H9 (cell line): Measurements from ENCODE around the gene PUDP. TPM values are rescaled to one million over a fixed set of nuclear protein-coding genes. Genes with fewer than 3 reads are reported as not detected.

Source experiments
- DNase-seq: peaks from one replicate; pipeline ENCODE4 v3.0.0-alpha.2; 2017
- H2AFZ ChIP-seq: one replicate; pipeline ENCODE4 v1.6.1; 2013; ENCODE audit warnings: mild to moderate bottlenecking, low read length, control low read depth, moderate library complexity
- H2AK5ac ChIP-seq: 2 replicates; pipeline ENCODE4 v1.6.1; 2013; ENCODE audit warnings: low read length, control low read depth, mixed read lengths; ENCODE audit not compliant: insufficient read length
- H2BK120ac ChIP-seq: one replicate; pipeline ENCODE4 v1.6.1; 2013; ENCODE audit warnings: low read depth, mild to moderate bottlenecking, low read length, control low read depth, inconsistent platforms; ENCODE audit not compliant: poor library complexity, severe bottlenecking
- H2BK12ac ChIP-seq: 2 replicates; pipeline ENCODE4 v1.6.1; 2013; ENCODE audit warnings: low read length, control low read depth, mixed read lengths, low read depth; ENCODE audit not compliant: insufficient read length
- H2BK15ac ChIP-seq: 2 replicates; pipeline ENCODE4 v1.6.1; 2013; ENCODE audit warnings: low read depth, low read length, control low read depth
- H2BK20ac ChIP-seq: one replicate; pipeline ENCODE4 v1.6.1; 2013; ENCODE audit warnings: low read depth, mild to moderate bottlenecking, low read length, control low read depth, inconsistent platforms; ENCODE audit not compliant: poor library complexity, severe bottlenecking
- H2BK5ac ChIP-seq: 2 replicates; pipeline ENCODE4 v1.6.1; 2013; ENCODE audit warnings: low read length, control low read depth, mixed read lengths; ENCODE audit not compliant: insufficient read length
- H3K14ac ChIP-seq: 2 replicates; pipeline ENCODE4 v1.6.1; 2013; ENCODE audit warnings: low read length, control low read depth; ENCODE audit not compliant: insufficient read depth
- H3K18ac ChIP-seq: 2 replicates; pipeline ENCODE4 v1.6.1; 2013; ENCODE audit warnings: low read depth, mild to moderate bottlenecking, mixed read lengths, low read length, control low read depth; ENCODE audit not compliant: insufficient read length
- H3K23ac ChIP-seq: 2 replicates; pipeline ENCODE4 v1.6.1; 2013; ENCODE audit warnings: low read length, control low read depth, mixed read lengths, low read depth; ENCODE audit not compliant: insufficient read length
- H3K23me2 ChIP-seq: 2 replicates; pipeline ENCODE4 v1.6.1; 2013; ENCODE audit warnings: low read depth, mild to moderate bottlenecking, mixed read lengths, low read length, control low read depth; ENCODE audit not compliant: insufficient read length, poor library complexity, severe bottlenecking
- H3K27ac ChIP-seq: 2 replicates; pipeline ENCODE4 v1.5.1; 2013; ENCODE audit warnings: low read length, control low read depth, mixed read lengths, low read depth; ENCODE audit not compliant: insufficient read length
- H3K27me3 ChIP-seq: 2 replicates; pipeline ENCODE4 v1.6.1; 2013; ENCODE audit warnings: low read length, control low read depth, inconsistent platforms; ENCODE audit not compliant: insufficient read depth
- H3K4ac ChIP-seq: 2 replicates; pipeline ENCODE4 v1.6.1; 2013; ENCODE audit warnings: low read depth, mild to moderate bottlenecking, control low read depth, inconsistent platforms, low read length, moderate library complexity
- H3K4me1 ChIP-seq: 2 replicates; pipeline ENCODE4 v1.6.1; 2013; ENCODE audit warnings: low read length, control low read depth, inconsistent platforms; ENCODE audit not compliant: insufficient read depth
- H3K4me2 ChIP-seq: 2 replicates; pipeline ENCODE4 v1.6.1; 2013; ENCODE audit warnings: low read length, control low read depth, mixed read lengths; ENCODE audit not compliant: insufficient read length, insufficient read depth
- H3K56ac ChIP-seq: 2 replicates; pipeline ENCODE4 v1.6.1; 2013; ENCODE audit warnings: low read depth, mild to moderate bottlenecking, mixed read lengths, low read length, control low read depth; ENCODE audit not compliant: insufficient read length
- H3K79me1 ChIP-seq: 2 replicates; pipeline ENCODE4 v1.6.1; 2013; ENCODE audit warnings: low read depth, mild to moderate bottlenecking, moderate library complexity, low read length, control low read depth, inconsistent platforms; ENCODE audit not compliant: insufficient read depth, poor library complexity, severe bottlenecking
- H3K79me2 ChIP-seq: 2 replicates; pipeline ENCODE4 v1.6.1; 2013; ENCODE audit warnings: low read length, control low read depth, inconsistent platforms; ENCODE audit not compliant: insufficient read depth
- H3K9ac ChIP-seq: 2 replicates; pipeline ENCODE4 v1.6.1; 2013; ENCODE audit warnings: low read length, control low read depth, mixed read lengths; ENCODE audit not compliant: insufficient read length; ENCODE audit errors: extremely low read depth
- H3K9me3 ChIP-seq: one replicate; pipeline ENCODE4 v1.6.1; 2013; ENCODE audit warnings: low read depth, low read length, inconsistent platforms; ENCODE audit not compliant: control insufficient read depth
- H3T11ph ChIP-seq: one replicate; pipeline ENCODE4 v1.6.1; 2013; ENCODE audit warnings: mild to moderate bottlenecking, low read length, control low read depth, inconsistent platforms
- H4K20me1 ChIP-seq: one replicate; pipeline ENCODE4 v1.6.1; 2013; ENCODE audit not compliant: control insufficient read depth, insufficient read length, insufficient read depth
- H4K5ac ChIP-seq: 2 replicates; pipeline ENCODE4 v1.6.1; 2013; ENCODE audit warnings: low read depth, mild to moderate bottlenecking, mixed read lengths, low read length, control low read depth; ENCODE audit not compliant: insufficient read length
- H4K8ac ChIP-seq: replicated peaks from 2 replicates; pipeline ENCODE4 v1.6.1; 2013; ENCODE audit warnings: low read length, control low read depth, mixed read lengths, low read depth; ENCODE audit not compliant: insufficient read length
- H4K91ac ChIP-seq: 2 replicates; pipeline ENCODE4 v1.6.1; 2013; ENCODE audit warnings: low read depth, mild to moderate bottlenecking, moderate library complexity, mixed read lengths, low read length, control low read depth; ENCODE audit not compliant: insufficient read length
- H3K27ac Mint-ChIP-seq, 3 experiments: 2 replicates in 2 of 3; 3 replicates in 1 of 3; pipeline ENCODE4 v1.8.0; 2020 to 2021; ENCODE audit warnings: mixed read lengths in 3 of 3, mild to moderate bottlenecking in 1 of 3, moderate library complexity in 1 of 3
- H3K27me3 Mint-ChIP-seq: 2 replicates; pipeline ENCODE4 v1.8.0; 2021; ENCODE audit warnings: low read depth, mild to moderate bottlenecking, moderate library complexity, mixed read lengths
- H3K36me3 Mint-ChIP-seq, 3 experiments: 2 replicates in 2 of 3; 3 replicates in 1 of 3; pipeline ENCODE4 v1.8.0; 2020 to 2021; ENCODE audit warnings: low read depth in 3 of 3, mixed read lengths in 3 of 3; ENCODE audit not compliant: insufficient read depth in 1 of 3
- H3K4me1 Mint-ChIP-seq, 2 experiments: 2 replicates each; pipeline ENCODE4 v1.8.0; 2020; ENCODE audit warnings: mixed read lengths in 2 of 2
- H3K4me3 Mint-ChIP-seq, 2 experiments: 2 replicates in 1 of 2; 3 replicates in 1 of 2; pipeline ENCODE4 v1.8.0; 2020 to 2021; ENCODE audit warnings: mild to moderate bottlenecking in 2 of 2, mixed read lengths in 2 of 2, moderate library complexity in 1 of 2
- H3K9me3 Mint-ChIP-seq, 2 experiments: 2 replicates in 1 of 2; 3 replicates in 1 of 2; pipeline ENCODE4 v1.8.0; 2020; ENCODE audit warnings: mild to moderate bottlenecking in 2 of 2, mixed read lengths in 2 of 2, moderate library complexity in 1 of 2
- WGBS: extraction: QIAGEN DNeasy Blood & Tissue Kit; methylation state at CpG from one replicate; pipeline ENCODE4 v1.1.7; 2013; ENCODE audit warnings: missing lambda C conversion rate, low lambda C conversion rate, mixed read lengths; ENCODE audit not compliant: insufficient read length; ENCODE audit errors: extremely low coverage; 5-methylcytosine and 5-hydroxymethylcytosine counted together
- total RNA-seq: library from RNA; stranded (reverse); gene quantifications from 2 replicates; pipeline ENCODE4 v1.2.1, GENCODE V29; 2021
- TF ChIP-seq, protein P1 (sequence below): fragments of 200-600 bp; sonication (generic); conservative IDR thresholded peaks from 3 replicates; pipeline ENCODE4 v1.8.0; 2021; ENCODE audit warnings: antibody characterized with exemption, mild to moderate bottlenecking

Gene PUDP
- total RNA-seq, 1 experiment from 2014 or later = 46.3 TPM

DNA sequence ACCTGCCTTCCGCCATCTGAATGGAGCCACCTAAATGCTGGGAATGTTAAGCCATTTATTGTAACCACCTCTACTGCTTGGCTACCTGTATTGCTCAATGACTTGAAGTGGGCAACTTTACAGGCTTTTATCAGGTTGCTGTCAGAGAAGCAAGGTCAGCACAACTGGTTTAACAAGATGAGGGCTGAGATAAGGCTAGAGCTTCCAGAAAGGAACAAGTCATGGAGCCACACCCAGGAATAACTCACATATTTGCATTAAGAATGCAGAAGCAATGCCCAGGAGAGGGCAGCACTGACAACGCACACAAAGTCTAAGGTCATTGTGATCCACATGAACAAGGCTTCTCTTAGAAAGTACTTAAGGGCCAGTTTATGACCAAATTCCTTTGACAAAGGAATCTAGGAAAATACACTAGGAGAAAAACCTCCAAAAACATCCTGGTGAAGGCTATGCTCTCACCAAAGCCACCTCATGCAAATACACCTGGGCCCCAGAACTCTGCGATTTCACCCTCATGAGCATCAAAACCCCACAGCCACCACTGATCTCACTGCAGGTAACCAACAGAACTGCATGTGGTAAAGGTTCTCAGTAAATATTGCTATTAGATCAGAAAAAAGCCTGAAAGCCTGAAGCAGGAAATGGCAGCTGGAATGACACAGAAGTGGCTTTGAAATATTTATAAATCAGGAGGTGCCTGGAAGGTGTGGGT, 15.5 kb downstream of the PUDP start:
- WGBS = no CpG with 5 or more reads among the region's 3 CpGs
- Histone ChIP-seq H3K79me1 (no peaks in the 10 kb centered on the region), H3K4me1 (peaks cover 8% of the 10 kb centered on the region; the same call in 1 of the 2 replicates), H3K4ac (no peak overlapping the region), H3K23me2 (no peaks in the 10 kb centered on the region), H2BK5ac (no peak overlapping the region), H3K27me3 (no peaks in the 10 kb centered on the region), H2AK5ac (peak overlapping the region; percentile 51), H4K20me1 (no peaks in the 10 kb centered on the region), H2BK15ac (no peak overlapping the region), H2BK20ac (no peak overlapping the region), H3K79me2 (no peaks in the 10 kb centered on the region), H4K91ac (no peak overlapping the region), H3K4me2 (no peak overlapping the region), H3K56ac (no peak overlapping the region), H4K5ac (no peak overlapping the region), H2BK12ac (no peak overlapping the region), H3K9ac (no peak overlapping the region), H3T11ph (no peak overlapping the region), H2BK120ac (no peak overlapping the region), H3K27ac (no peak overlapping the region), H4K8ac (no peak overlapping the region), H3K9me3 (no peaks in the 10 kb centered on the region), H3K14ac (no peak overlapping the region), H2AFZ (no peak overlapping the region), H3K23ac (no peak overlapping the region), H3K18ac (no peak overlapping the region)
- TF ChIP-seq, protein P1, sequence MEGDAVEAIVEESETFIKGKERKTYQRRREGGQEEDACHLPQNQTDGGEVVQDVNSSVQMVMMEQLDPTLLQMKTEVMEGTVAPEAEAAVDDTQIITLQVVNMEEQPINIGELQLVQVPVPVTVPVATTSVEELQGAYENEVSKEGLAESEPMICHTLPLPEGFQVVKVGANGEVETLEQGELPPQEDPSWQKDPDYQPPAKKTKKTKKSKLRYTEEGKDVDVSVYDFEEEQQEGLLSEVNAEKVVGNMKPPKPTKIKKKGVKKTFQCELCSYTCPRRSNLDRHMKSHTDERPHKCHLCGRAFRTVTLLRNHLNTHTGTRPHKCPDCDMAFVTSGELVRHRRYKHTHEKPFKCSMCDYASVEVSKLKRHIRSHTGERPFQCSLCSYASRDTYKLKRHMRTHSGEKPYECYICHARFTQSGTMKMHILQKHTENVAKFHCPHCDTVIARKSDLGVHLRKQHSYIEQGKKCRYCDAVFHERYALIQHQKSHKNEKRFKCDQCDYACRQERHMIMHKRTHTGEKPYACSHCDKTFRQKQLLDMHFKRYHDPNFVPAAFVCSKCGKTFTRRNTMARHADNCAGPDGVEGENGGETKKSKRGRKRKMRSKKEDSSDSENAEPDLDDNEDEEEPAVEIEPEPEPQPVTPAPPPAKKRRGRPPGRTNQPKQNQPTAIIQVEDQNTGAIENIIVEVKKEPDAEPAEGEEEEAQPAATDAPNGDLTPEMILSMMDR = peak; percentile 74
- Mint-ChIP-seq H3K4me3 (no peak overlapping the region), H3K9me3 (no peaks in the 10 kb centered on the region), H3K36me3 (peaks cover 0 to 9% (median 0%) of the 10 kb centered on the region in 3 experiments; a peak in 4 of 7 replicates), H3K27ac (peak overlapping the region; percentile 73 to 82 (median 73); a peak in 4 of 7 replicates), H3K4me1 (peaks cover 21 to 22% of the 10 kb centered on the region in 2 experiments), H3K27me3 (no peaks in the 10 kb centered on the region)
- DNase-seq = peak; percentile 65
